Ureter (tissue), 1 donor: ENCODE results near the gene EEF1E1. TPM values are rescaled to one million over a fixed set of nuclear protein-coding genes. Genes with fewer than 3 reads are reported as not detected.

Source experiments
- DNase-seq: peaks from one replicate; pipeline ENCODE4 v3.0.0-alpha.2; 2020; ENCODE audit warnings: low spot score
- total RNA-seq: library from RNA; stranded (reverse); gene quantifications from one replicate; pipeline ENCODE4 v1.2.4, GENCODE V29; 2023
- donor health status: DM: yes; HTN: yes; CAD: no.

Gene EEF1E1
- 31.6 TPM for total RNA-seq

- peak; percentile 96 for DNase-seq
Observed at GRCh38 chr6:8102122-8102958, at the start of gene EEF1E1. Gene EEF1E1 (minus strand): TSS chr6:8102548. CDS start chr6:8102521, 27 bp downstream.

GRCh38 chr6:8149350-8149749 is 47.0 kb upstream of the EEF1E1 start:
- no peak for DNase-seq

- no peak for DNase-seq
Observed at GRCh38 chr6:8143945-8144344, 41.6 kb upstream of the EEF1E1 start.

GRCh38 chr6:8139451-8139850 is 37.1 kb upstream of the EEF1E1 start:
- DNase-seq, result no peak

GRCh38 chr6:8137529-8137939 is 35.2 kb upstream of the EEF1E1 start:
- no peak for DNase-seq

GRCh38 chr6:8135276-8135675 is 32.9 kb upstream of the EEF1E1 start:
- DNase-seq, result no peak

GRCh38 chr6:8132130-8132529 is 29.8 kb upstream of the EEF1E1 start:
- DNase-seq, result no peak

GRCh38 chr6:8131265-8131897 is 29.0 kb upstream of the EEF1E1 start:
- DNase-seq, result peak; percentile 55

GRCh38 chr6:8130399-8130798 is 28.1 kb upstream of the EEF1E1 start:
- no peak for DNase-seq

GRCh38 chr6:8123236-8123635 is 20.9 kb upstream of the EEF1E1 start:
- DNase-seq, result no peak

- no peak for DNase-seq
Observed at GRCh38 chr6:8114956-8115355, 12.6 kb upstream of the EEF1E1 start.

GRCh38 chr6:8113131-8113654 is 10.8 kb upstream of the EEF1E1 start:
- DNase-seq, result no peak

- no peak for DNase-seq
Observed at GRCh38 chr6:8110725-8111124, 8.4 kb upstream of the EEF1E1 start.

GRCh38 chr6:8110117-8110721 is 7.9 kb upstream of the EEF1E1 start:
- DNase-seq, result no peak

- DNase-seq, result no peak
Observed at GRCh38 chr6:8108759-8109539, 6.6 kb upstream of the EEF1E1 start.

- no peak for DNase-seq
Observed at GRCh38 chr6:8108031-8108660, 5.8 kb upstream of the EEF1E1 start.

- DNase-seq, result no peak
Observed at GRCh38 chr6:8105791-8106190, 3.4 kb upstream of the EEF1E1 start.

GRCh38 chr6:8103726-8104125 is 1.4 kb upstream of the EEF1E1 start:
- DNase-seq, result no peak

- DNase-seq, result no peak
Observed at GRCh38 chr6:8100159-8100854, 2.0 kb downstream of the EEF1E1 start.

GRCh38 chr6:8090650-8091049 is 11.7 kb downstream of the EEF1E1 start:
- DNase-seq, result no peak

- no peak for DNase-seq
Observed at GRCh38 chr6:8088886-8089285, 13.5 kb downstream of the EEF1E1 start.
